ENCODE measurements around the gene GJD3. TPM values are rescaled to one million over a fixed set of nuclear protein-coding genes. Genes with fewer than 3 reads are reported as not detected.

GJD3 gene
- polyA plus RNA-seq, 1 donor from 2014 or later = not detected

GRCh38 chr17:40321961-40322357 is 42.6 kb downstream of the GJD3 start:
- no peak overlapping the region for H3K27ac ChIP-seq (ENCODE audit: low read length)
- H4K20me1 ChIP-seq (ENCODE audit: insufficient read depth) = no peaks in the 10 kb centered on the region

GRCh38 chr17:40321524-40321929 is 43.0 kb downstream of the GJD3 start:
- H3K36me3 ChIP-seq (ENCODE audit: insufficient read depth, low read length) = no peaks in the 10 kb centered on the region
- H4K20me1 ChIP-seq (ENCODE audit: insufficient read depth) = no peaks in the 10 kb centered on the region
- peaks cover 5% of the 10 kb centered on the region for H3K27me3 ChIP-seq (ENCODE audit: insufficient read depth, low read depth, low read length)
- TF ChIP-seq, protein P1, sequence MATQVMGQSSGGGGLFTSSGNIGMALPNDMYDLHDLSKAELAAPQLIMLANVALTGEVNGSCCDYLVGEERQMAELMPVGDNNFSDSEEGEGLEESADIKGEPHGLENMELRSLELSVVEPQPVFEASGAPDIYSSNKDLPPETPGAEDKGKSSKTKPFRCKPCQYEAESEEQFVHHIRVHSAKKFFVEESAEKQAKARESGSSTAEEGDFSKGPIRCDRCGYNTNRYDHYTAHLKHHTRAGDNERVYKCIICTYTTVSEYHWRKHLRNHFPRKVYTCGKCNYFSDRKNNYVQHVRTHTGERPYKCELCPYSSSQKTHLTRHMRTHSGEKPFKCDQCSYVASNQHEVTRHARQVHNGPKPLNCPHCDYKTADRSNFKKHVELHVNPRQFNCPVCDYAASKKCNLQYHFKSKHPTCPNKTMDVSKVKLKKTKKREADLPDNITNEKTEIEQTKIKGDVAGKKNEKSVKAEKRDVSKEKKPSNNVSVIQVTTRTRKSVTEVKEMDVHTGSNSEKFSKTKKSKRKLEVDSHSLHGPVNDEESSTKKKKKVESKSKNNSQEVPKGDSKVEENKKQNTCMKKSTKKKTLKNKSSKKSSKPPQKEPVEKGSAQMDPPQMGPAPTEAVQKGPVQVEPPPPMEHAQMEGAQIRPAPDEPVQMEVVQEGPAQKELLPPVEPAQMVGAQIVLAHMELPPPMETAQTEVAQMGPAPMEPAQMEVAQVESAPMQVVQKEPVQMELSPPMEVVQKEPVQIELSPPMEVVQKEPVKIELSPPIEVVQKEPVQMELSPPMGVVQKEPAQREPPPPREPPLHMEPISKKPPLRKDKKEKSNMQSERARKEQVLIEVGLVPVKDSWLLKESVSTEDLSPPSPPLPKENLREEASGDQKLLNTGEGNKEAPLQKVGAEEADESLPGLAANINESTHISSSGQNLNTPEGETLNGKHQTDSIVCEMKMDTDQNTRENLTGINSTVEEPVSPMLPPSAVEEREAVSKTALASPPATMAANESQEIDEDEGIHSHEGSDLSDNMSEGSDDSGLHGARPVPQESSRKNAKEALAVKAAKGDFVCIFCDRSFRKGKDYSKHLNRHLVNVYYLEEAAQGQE (IDR thresholded peaks at IDR 0.05; ENCODE audit: borderline replicate concordance) = no peak
- no peak for TF ChIP-seq POLR2AphosphoS5 (IDR thresholded peaks at IDR 0.05)
- no peak overlapping the region for H3K4me3 ChIP-seq (ENCODE audit: low read length)
- H3F3A ChIP-seq (ENCODE audit: insufficient read depth, low read length, poor library complexity, severe bottlenecking) = no peaks in the 10 kb centered on the region
- peaks cover 7% of the 10 kb centered on the region for H3K79me2 ChIP-seq (replicated peaks; ENCODE audit: insufficient read depth, low read length)
- no peaks in the 10 kb centered on the region for H3K9me2 ChIP-seq (ENCODE audit: insufficient read depth, low read length)
- no peaks in the 10 kb centered on the region for H3K9me3 ChIP-seq (ENCODE audit: low read length)
- H2AFZ ChIP-seq (ENCODE audit: low read depth, low read length) = no peak overlapping the region
- no peak overlapping the region for H3K4me2 ChIP-seq (ENCODE audit: low read length)
- no peak overlapping the region for H3K9ac ChIP-seq (ENCODE audit: low read length)
- H3K27ac ChIP-seq (ENCODE audit: low read length) = no peak overlapping the region

More at GRCh38 chr17:40321961-40322357, 42.6 kb downstream of the GJD3 start:
- Histone ChIP-seq H3F3A (ENCODE audit: insufficient read depth, low read length, poor library complexity, severe bottlenecking) (no peaks in the 10 kb centered on the region), H3K27me3 (ENCODE audit: insufficient read depth, low read depth, low read length) (peaks cover 5% of the 10 kb centered on the region), H3K4me2 (ENCODE audit: low read length) (no peak overlapping the region), H3K79me2 (replicated peaks; ENCODE audit: insufficient read depth, low read length) (peaks cover 7% of the 10 kb centered on the region), H3K9me3 (ENCODE audit: low read length) (no peaks in the 10 kb centered on the region), H3K9me2 (ENCODE audit: insufficient read depth, low read length) (no peaks in the 10 kb centered on the region), H3K36me3 (ENCODE audit: insufficient read depth, low read length) (no peaks in the 10 kb centered on the region), H3K9ac (ENCODE audit: low read length) (no peak overlapping the region), H3K4me3 (ENCODE audit: low read length) (no peak overlapping the region), H2AFZ (ENCODE audit: low read depth, low read length) (no peak overlapping the region)
- no peak for TF ChIP-seq SMC3 (conservative IDR thresholded peaks at IDR 0.05; ENCODE audit: poor library complexity)
- no peak for TF ChIP-seq RAD21 (conservative IDR thresholded peaks at IDR 0.05)
- TF ChIP-seq POLR2AphosphoS5 (IDR thresholded peaks at IDR 0.05) = no peak
- no peak for TF ChIP-seq MXI1 (conservative IDR thresholded peaks at IDR 0.05; ENCODE audit: poor library complexity, severe bottlenecking)
- no peak for TF ChIP-seq CTCF (IDR thresholded peaks at IDR 0.05; ENCODE audit: poor library complexity, severe bottlenecking)
- TF ChIP-seq, protein P1 (IDR thresholded peaks at IDR 0.05; ENCODE audit: borderline replicate concordance) = no peak
- no peak for TF ChIP-seq EZH2 (IDR thresholded peaks at IDR 0.05; ENCODE audit: borderline replicate concordance, insufficient read depth, low read length, poor library complexity, severe bottlenecking)
- TF ChIP-seq TAF1 (IDR thresholded peaks at IDR 0.05; ENCODE audit: low read depth) = no peak
- no peak for TF ChIP-seq EP300 (conservative IDR thresholded peaks at IDR 0.05; ENCODE audit: poor library complexity, severe bottlenecking)

Measured in neural cell (in vitro differentiated cells).